UCSD-AML1 (cell line): Measurements from ENCODE around the gene PCDHA1.
"Not testable (repeated sequence)": the region's sequence is repeated elsewhere in the genome, so short reads cannot be mapped to it uniquely, and the experiment has no call there.

Experiments used
- DNase-seq: peaks from one replicate; lab custom pipeline; 2025; ENCODE audit not compliant: unreplicated experiment; lab: John Stamatoyannopoulos, UW

Gene PCDHA1

GRCh38 chr5:140849831-140850634, 64.1 kb downstream of the PCDHA1 start:
- not testable (repeated sequence) for DNase-seq

- DNase-seq, result no peak
These were observed 70.1 kb downstream of the PCDHA1 start, which contains the start of gene PCDHA10 for GRCh38 chr5:140855772-140856674. Gene PCDHA10 (plus strand): TSS chr5:140855897. CDS start chr5:140856049, 152 bp downstream.

- DNase-seq, result no peak
These were observed 71.4 kb downstream of the PCDHA1 start for GRCh38 chr5:140857177-140857986.

- DNase-seq, result no peak
These were observed 72.0 kb downstream of the PCDHA1 start for GRCh38 chr5:140857987-140858240.

GRCh38 chr5:140862441-140863295, 76.7 kb downstream of the PCDHA1 start:
- DNase-seq, result no peak

GRCh38 chr5:140868721-140869554, 83.0 kb downstream of the PCDHA1 start, which contains the start of gene PCDHA11:
Gene PCDHA11 (plus strand): TSS chr5:140868957. CDS start chr5:140869104, 147 bp downstream.
- DNase-seq, result no peak

- DNase-seq, result no peak
These were observed 83.6 kb downstream of the PCDHA1 start for GRCh38 chr5:140869555-140869886.

GRCh38 chr5:140870221-140871201, 84.6 kb downstream of the PCDHA1 start:
- no peak for DNase-seq

- no peak for DNase-seq
These were observed 89.4 kb downstream of the PCDHA1 start, which contains the start of gene PCDHA12 for GRCh38 chr5:140875085-140876065. Gene PCDHA12 (plus strand): TSS chr5:140875308. CDS start chr5:140875473, 165 bp downstream.

GRCh38 chr5:140876541-140877261, 90.8 kb downstream of the PCDHA1 start:
- DNase-seq, result not testable (repeated sequence)

GRCh38 chr5:140877262-140877581, 91.3 kb downstream of the PCDHA1 start:
- no peak for DNase-seq

- no peak for DNase-seq
These were observed 96.1 kb downstream of the PCDHA1 start, which contains the start of gene PCDHA13 for GRCh38 chr5:140881889-140882590. Gene PCDHA13 (plus strand): TSS chr5:140882124. CDS start chr5:140882269, 145 bp downstream.

- DNase-seq, result no peak
These were observed 96.6 kb downstream of the PCDHA1 start for GRCh38 chr5:140882591-140882899.

GRCh38 chr5:140883373-140883772, 97.4 kb downstream of the PCDHA1 start:
- DNase-seq, result no peak

- no peak for DNase-seq
These were observed 98.2 kb downstream of the PCDHA1 start for GRCh38 chr5:140883927-140884697.
